ENCODE measurements around the gene SPSB3. TPM values are rescaled to one million over a fixed set of nuclear protein-coding genes. Genes with fewer than 3 reads are reported as not detected.

SPSB3 gene
- total and polyA plus RNA-seq, 2 of the 13 experiments (the other 11 are each of a cell fraction or from before 2014, with no cell fraction given), result 13.2 to 21.9 TPM

DNA sequence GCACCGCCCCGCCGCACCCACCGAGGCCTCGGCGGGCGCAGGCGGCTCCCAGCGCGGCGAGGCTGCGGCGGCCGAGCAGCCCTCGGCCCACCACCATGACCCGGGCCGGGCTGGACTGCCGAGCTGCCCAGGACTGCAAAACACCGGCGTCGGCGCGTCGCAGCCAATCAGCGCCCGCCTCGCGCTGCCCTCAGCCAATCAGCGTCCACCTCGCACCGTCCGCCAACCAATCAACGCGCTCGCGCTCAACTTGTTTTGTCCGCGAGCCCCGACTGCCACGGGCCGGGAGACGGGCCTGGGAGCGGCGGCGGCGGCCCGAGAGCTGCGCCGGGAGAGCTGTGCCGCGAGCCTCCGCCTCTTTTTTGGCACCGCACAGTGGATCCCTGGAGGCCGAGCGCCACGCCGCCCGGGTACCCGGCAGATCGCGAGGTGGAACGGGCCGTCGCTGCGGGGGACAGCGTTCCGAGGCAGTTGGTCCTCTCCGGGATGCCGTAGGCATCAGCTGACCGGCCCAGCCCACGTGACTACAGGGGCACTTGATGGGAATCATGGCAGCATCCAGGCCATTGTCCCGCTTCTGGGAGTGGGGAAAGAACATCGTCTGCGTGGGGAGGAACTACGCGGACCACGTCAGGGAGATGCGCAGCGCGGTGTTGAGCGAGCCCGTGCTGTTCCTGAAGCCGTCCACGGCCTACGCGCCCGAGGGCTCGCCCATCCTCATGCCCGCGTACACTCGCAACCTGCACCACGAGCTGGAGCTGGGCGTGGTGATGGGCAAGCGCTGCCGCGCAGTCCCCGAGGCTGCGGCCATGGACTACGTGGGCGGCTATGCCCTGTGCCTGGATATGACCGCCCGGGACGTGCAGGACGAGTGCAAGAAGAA lies 44.6 kb upstream of the SPSB3 start, which contains the start of the genes FAHD1 and HAGH (continued):
- TF ChIP-seq ZNF883 (CRISPR knock-in tag; IDR thresholded peaks at IDR 0.05; ENCODE audit: not compliant biosample characterization) (peak; percentile 92), KLF9 (CRISPR knock-in tag; IDR thresholded peaks at IDR 0.05; ENCODE audit: low read depth) (peak; percentile 87), ZC3H13 (CRISPR knock-in tag; IDR thresholded peaks at IDR 0.05) (peak; percentile 90), ZNF430 (CRISPR knock-in tag; IDR thresholded peaks at IDR 0.05) (peak; percentile 89), ZNF383 (CRISPR knock-in tag; IDR thresholded peaks at IDR 0.05; ENCODE audit: borderline replicate concordance) (no peak), ZKSCAN5 (CRISPR knock-in tag; IDR thresholded peaks at IDR 0.05) (0 out of 2 replicates have a peak, but pooled peaks have one; percentile 46), ZNF766 (CRISPR knock-in tag; IDR thresholded peaks at IDR 0.05; ENCODE audit: borderline replicate concordance) (peak; percentile 90; the same call in 1 of the 2 replicates), NR2C2 (CRISPR knock-in tag; IDR thresholded peaks at IDR 0.05; ENCODE audit: borderline replicate concordance) (peak; percentile 85)
- TF ChIP-seq, protein P1, sequence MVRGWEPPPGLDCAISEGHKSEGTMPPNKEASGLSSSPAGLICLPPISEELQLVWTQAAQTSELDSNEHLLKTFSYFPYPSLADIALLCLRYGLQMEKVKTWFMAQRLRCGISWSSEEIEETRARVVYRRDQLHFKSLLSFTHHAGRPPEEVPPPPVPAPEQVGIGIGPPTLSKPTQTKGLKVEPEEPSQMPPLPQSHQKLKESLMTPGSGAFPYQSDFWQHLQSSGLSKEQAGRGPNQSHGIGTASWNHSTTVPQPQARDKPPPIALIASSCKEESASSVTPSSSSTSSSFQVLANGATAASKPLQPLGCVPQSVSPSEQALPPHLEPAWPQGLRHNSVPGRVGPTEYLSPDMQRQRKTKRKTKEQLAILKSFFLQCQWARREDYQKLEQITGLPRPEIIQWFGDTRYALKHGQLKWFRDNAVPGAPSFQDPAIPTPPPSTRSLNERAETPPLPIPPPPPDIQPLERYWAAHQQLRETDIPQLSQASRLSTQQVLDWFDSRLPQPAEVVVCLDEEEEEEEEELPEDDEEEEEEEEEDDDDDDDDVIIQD (CRISPR knock-in tag; IDR thresholded peaks at IDR 0.05; ENCODE audit: low read depth), result no peak
- TF ChIP-seq, protein P2, sequence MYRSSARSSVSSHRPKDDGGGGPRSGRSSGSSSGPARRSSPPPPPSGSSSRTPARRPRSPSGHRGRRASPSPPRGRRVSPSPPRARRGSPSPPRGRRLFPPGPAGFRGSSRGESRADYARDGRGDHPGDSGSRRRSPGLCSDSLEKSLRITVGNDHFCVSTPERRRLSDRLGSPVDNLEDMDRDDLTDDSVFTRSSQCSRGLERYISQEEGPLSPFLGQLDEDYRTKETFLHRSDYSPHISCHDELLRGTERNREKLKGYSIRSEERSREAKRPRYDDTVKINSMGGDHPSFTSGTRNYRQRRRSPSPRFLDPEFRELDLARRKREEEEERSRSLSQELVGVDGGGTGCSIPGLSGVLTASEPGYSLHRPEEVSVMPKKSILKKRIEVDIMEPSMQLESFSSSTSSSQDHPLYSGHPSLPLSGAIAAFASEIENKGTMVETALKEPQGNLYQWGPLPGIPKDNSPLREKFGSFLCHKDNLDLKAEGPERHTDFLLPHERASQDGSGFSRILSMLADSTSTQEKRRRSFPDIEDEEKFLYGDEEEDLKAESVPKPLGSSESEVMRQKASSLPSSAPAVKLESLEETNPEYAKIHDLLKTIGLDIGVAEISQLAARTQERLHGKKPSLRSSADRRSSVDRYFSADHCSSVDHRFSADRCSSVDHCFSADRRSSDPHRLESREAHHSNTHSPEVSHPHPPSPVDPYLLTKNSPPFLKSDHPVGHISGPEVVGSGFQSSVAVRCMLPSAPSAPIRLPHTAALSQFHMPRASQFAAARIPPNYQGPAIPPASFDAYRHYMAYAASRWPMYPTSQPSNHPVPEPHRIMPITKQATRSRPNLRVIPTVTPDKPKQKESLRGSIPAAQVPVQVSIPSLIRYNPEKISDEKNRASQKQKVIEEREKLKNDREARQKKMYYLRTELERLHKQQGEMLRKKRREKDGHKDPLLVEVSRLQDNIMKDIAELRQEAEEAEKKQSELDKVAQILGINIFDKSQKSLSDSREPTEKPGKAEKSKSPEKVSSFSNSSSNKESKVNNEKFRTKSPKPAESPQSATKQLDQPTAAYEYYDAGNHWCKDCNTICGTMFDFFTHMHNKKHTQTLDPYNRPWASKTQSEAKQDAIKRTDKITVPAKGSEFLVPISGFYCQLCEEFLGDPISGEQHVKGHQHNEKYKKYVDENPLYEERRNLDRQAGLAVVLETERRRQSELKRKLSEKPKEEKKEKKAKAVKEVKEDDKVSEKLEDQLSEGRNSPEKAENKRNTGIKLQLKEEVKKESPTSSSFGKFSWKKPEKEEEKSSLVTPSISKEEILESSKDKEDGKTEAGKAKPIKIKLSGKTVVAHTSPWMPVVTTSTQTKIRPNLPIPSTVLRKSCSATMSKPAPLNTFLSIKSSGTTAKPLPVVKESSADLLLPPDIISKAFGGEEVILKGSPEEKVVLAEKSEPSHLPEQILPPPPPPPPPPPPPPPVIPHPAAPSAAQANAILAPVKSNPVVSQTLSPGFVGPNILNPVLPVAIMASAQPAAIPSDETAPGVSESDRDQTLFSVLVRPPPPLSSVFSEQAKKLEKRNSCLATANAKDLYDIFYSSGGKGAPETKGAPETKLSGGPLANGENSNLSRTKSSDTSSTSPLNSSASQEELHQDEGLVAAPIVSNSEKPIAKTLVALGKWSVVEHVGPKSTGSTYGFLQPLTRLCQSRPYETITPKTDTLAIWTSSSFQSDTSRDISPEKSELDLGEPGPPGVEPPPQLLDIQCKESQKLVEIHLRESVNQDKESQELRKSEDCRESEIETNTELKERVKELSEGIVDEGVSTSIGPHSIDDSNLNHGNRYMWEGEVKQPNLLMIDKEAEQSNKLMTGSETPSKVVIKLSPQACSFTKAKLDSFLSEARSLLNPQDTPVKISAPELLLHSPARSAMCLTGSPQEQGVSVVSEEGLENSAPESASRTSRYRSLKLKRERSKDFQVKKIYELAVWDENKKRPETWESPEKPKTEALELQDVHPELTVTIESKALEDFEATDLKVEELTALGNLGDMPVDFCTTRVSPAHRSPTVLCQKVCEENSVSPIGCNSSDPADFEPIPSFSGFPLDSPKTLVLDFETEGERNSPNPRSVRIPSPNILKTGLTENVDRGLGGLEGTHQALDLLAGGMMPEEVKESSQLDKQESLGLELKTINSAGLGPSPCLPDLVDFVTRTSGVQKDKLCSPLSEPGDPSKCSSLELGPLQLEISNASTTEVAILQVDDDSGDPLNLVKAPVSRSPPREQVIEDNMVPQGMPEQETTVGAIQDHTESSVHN (CRISPR knock-in tag; IDR thresholded peaks at IDR 0.05), result peak; percentile 49; the same call in 1 of the 2 replicates
- TF ChIP-seq, protein P3, sequence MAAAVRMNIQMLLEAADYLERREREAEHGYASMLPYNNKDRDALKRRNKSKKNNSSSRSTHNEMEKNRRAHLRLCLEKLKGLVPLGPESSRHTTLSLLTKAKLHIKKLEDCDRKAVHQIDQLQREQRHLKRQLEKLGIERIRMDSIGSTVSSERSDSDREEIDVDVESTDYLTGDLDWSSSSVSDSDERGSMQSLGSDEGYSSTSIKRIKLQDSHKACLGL (CRISPR knock-in tag; IDR thresholded peaks at IDR 0.05), result peak; percentile 98
- TF ChIP-seq, protein P4, sequence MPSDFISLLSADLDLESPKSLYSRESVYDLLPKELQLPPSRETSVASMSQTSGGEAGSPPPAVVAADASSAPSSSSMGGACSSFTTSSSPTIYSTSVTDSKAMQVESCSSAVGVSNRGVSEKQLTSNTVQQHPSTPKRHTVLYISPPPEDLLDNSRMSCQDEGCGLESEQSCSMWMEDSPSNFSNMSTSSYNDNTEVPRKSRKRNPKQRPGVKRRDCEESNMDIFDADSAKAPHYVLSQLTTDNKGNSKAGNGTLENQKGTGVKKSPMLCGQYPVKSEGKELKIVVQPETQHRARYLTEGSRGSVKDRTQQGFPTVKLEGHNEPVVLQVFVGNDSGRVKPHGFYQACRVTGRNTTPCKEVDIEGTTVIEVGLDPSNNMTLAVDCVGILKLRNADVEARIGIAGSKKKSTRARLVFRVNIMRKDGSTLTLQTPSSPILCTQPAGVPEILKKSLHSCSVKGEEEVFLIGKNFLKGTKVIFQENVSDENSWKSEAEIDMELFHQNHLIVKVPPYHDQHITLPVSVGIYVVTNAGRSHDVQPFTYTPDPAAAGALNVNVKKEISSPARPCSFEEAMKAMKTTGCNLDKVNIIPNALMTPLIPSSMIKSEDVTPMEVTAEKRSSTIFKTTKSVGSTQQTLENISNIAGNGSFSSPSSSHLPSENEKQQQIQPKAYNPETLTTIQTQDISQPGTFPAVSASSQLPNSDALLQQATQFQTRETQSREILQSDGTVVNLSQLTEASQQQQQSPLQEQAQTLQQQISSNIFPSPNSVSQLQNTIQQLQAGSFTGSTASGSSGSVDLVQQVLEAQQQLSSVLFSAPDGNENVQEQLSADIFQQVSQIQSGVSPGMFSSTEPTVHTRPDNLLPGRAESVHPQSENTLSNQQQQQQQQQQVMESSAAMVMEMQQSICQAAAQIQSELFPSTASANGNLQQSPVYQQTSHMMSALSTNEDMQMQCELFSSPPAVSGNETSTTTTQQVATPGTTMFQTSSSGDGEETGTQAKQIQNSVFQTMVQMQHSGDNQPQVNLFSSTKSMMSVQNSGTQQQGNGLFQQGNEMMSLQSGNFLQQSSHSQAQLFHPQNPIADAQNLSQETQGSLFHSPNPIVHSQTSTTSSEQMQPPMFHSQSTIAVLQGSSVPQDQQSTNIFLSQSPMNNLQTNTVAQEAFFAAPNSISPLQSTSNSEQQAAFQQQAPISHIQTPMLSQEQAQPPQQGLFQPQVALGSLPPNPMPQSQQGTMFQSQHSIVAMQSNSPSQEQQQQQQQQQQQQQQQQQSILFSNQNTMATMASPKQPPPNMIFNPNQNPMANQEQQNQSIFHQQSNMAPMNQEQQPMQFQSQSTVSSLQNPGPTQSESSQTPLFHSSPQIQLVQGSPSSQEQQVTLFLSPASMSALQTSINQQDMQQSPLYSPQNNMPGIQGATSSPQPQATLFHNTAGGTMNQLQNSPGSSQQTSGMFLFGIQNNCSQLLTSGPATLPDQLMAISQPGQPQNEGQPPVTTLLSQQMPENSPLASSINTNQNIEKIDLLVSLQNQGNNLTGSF (CRISPR knock-in tag; IDR thresholded peaks at IDR 0.05), result peak; percentile 82; the same call in 1 of the 2 replicates

Measured in HepG2 (cell line).